Cardiac muscle cell (in vitro differentiated cells and primary cell): ENCODE results near the gene CADPS2. TPM values are rescaled to one million over a fixed set of nuclear protein-coding genes. Genes with fewer than 3 reads are reported as not detected.

ENCODE experiments used
- DNase-seq, 2 donors: peaks; one replicate each; pipeline versions ENCODE4 v3.0.0 to v3.0.0-alpha.2; 2010 to 2017; ENCODE audit warnings: low read depth in 1 of 2, low spot score in 1 of 2
- H3K27ac ChIP-seq: fragments of 200-600 bp; sonication (generic); 2 replicates; pipeline ENCODE4 v1.5.1; 2016
- H3K27me3 ChIP-seq: fragments of 200-600 bp; sonication (generic); 2 replicates; pipeline ENCODE4 v1.6.0; 2016; ENCODE audit warnings: control low read depth
- H3K36me3 ChIP-seq: fragments of 200-600 bp; sonication (generic); 2 replicates; pipeline ENCODE4 v1.5.1; 2016; ENCODE audit warnings: control low read depth
- H3K4me1 ChIP-seq: fragments of 200-600 bp; sonication (generic); 2 replicates; pipeline ENCODE4 v1.8.1; 2017; ENCODE audit warnings: low read depth, mild to moderate bottlenecking, mixed run types
- H3K4me3 ChIP-seq: fragments of 200-600 bp; sonication (generic); 2 replicates; pipeline ENCODE4 v1.5.1; 2016; ENCODE audit warnings: mild to moderate bottlenecking
- H3K9me3 ChIP-seq: fragments of 200-600 bp; sonication (generic); 2 replicates; pipeline ENCODE4 v1.5.1; 2017; ENCODE audit warnings: low read depth, mild to moderate bottlenecking, control low read depth
- polyA plus RNA-seq: library from polyadenylated mRNA; unstranded; fragments of >200 nt; fragmentation: Nextera tagmentation; extraction: Ambion mirVana; gene quantifications from 2 replicates; pipeline ENCODE4 v1.2.1, GENCODE V29; 2016
- total RNA-seq: library from RNA; depleted of rRNA; stranded (reverse); fragments of >200 nt; gene quantifications from 2 replicates; pipeline ENCODE4 v1.2.3, GENCODE V29; 2016
- TF ChIP-seq, protein P1 (sequence below): IDR thresholded peaks from 2 replicates; pipeline ENCODE4 v1.5.1; 2012; ENCODE audit warnings: low read depth, mild to moderate bottlenecking, low read length

CADPS2 gene
- total and polyA plus RNA-seq, 2 experiments from 2014 or later = 15.0 to 17.2 TPM

DNA sequence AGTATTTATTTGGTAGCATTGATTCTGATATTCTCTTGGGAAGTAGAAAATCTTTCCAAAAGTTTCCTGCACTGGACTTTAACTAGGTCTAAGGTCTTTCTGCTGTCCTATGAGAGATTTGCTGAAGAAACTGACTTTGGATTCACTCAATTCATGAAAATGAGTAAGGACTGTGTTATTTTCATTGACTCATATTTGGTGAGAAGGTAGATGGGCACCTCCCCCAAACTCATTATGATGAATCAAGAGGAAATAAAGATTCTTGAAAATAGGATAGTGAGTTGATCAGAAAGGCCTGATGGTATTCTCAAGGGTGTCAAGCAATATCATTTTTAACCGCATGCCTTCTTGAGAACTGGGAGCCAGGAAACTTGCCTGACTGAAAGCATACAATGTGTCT lies 297.6 kb downstream of the CADPS2 start:
- TF ChIP-seq, protein P1, sequence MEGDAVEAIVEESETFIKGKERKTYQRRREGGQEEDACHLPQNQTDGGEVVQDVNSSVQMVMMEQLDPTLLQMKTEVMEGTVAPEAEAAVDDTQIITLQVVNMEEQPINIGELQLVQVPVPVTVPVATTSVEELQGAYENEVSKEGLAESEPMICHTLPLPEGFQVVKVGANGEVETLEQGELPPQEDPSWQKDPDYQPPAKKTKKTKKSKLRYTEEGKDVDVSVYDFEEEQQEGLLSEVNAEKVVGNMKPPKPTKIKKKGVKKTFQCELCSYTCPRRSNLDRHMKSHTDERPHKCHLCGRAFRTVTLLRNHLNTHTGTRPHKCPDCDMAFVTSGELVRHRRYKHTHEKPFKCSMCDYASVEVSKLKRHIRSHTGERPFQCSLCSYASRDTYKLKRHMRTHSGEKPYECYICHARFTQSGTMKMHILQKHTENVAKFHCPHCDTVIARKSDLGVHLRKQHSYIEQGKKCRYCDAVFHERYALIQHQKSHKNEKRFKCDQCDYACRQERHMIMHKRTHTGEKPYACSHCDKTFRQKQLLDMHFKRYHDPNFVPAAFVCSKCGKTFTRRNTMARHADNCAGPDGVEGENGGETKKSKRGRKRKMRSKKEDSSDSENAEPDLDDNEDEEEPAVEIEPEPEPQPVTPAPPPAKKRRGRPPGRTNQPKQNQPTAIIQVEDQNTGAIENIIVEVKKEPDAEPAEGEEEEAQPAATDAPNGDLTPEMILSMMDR = no peak
- DNase-seq = no peak

DNA sequence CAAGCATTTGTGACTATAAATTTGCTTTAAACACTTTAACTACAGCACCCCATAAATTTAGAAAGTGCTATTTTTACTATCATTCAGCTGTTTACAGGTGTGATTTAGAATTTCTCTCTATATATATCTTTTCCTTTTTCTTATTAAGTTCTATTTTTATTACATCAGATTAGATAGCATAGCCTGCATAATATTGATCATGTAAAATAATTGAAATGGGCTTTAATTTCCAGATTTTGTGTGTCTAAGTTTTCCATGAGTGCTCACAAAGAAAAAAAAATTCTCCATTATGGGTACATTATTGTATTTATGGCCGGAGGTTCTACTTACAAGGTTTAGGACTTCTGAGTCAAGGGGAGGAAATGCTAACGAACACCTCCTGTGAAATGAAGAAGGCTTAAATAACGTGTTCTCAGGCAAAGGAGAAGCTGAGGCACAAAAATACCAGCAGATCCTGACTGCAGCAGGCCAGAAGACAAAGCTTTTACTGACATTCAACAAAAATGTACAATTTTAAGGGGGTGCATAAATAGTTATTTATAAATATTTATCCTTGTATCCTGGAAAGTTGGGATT lies 301.5 kb downstream of the CADPS2 start:
- Histone ChIP-seq H3K36me3 (no peaks in the 10 kb centered on the region), H3K27ac (no peak overlapping the region), H3K27me3 (no peaks in the 10 kb centered on the region), H3K4me1 (peaks cover 5% of the 10 kb centered on the region), H3K4me3 (no peak overlapping the region), H3K9me3 (no peaks in the 10 kb centered on the region)
- DNase-seq = no peak
- TF ChIP-seq, protein P1 = no peak

More for the DNA sequence above, 297.6 kb downstream of the CADPS2 start:
- Histone ChIP-seq H3K27me3 (no peaks in the 10 kb centered on the region), H3K9me3 (no peaks in the 10 kb centered on the region), H3K4me3 (no peak overlapping the region), H3K27ac (no peak overlapping the region), H3K4me1 (peaks cover 5% of the 10 kb centered on the region), H3K36me3 (no peaks in the 10 kb centered on the region)

DNA sequence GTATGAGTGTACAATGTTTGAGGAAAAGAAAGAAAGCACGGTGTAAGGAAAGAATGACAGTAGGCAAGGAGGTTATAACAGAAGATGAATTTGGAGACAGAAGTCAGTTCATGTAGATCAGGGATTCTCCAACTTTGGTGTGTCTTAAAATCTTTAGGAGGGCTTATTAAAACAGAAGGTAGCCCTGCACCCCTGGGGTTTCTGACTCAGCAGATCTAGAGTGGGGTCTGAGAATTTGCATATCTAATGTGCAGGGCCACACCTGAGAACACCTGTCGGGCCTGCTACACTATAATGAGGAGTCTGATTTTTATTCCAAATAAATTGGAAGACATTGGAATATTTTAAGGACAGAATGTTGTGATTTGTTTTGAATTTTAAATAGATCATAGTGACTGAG lies 307.9 kb downstream of the CADPS2 start:
- Histone ChIP-seq H3K36me3 (no peaks in the 10 kb centered on the region), H3K27ac (no peak overlapping the region), H3K9me3 (no peaks in the 10 kb centered on the region), H3K27me3 (no peaks in the 10 kb centered on the region), H3K4me1 (no peaks in the 10 kb centered on the region), H3K4me3 (no peak overlapping the region)
- DNase-seq = no peak
- TF ChIP-seq, protein P1 = no peak

DNA sequence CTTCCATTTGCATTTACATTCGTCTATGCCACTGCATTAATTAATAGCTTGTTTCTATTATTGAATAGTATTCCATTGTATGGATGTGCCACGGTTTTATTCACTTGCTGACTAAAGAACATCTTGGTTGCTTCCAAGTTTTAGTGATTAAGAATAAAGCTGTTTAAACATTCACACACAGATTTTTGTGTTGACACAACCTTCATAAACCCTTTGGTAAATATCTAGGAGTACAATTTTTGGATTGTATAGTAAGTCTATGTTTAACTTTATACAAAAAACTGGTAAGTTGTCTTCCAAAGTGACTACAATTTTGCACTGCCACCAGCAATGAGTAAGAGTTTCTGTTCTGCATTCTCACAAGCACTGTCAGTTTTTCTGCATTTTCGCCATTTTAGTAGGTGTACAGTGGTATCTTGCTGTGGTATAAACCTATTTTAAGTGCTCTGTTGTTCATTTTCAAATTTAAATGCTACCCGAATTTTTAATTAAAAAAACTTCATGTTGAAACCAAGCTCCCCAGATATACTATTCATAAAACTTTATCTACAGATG lies 308.7 kb downstream of the CADPS2 start:
- Histone ChIP-seq H3K4me1 (no peaks in the 10 kb centered on the region), H3K27ac (no peak overlapping the region), H3K27me3 (no peaks in the 10 kb centered on the region), H3K36me3 (no peaks in the 10 kb centered on the region), H3K9me3 (no peaks in the 10 kb centered on the region), H3K4me3 (no peak overlapping the region)
- TF ChIP-seq, protein P1 = no peak
- DNase-seq = no peak

DNA sequence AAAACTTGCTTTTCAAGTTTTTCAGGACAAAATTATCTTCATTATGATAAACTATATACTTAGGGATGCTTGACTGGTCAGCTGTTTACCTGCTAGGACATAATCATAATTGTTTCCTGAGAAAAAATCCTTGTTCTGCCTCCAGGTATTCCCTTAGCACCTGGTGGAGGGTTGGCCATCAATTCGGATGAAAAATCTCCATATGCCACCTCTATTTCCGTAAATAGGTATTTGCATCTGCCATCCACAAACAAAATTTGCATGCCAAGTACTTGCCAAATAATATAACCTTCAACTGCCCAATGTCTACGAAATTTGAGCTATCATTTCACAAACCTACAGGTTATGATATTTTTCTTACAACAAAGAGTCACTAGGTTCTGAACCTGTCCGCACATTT lies 313.6 kb downstream of the CADPS2 start:
- H3K27ac ChIP-seq = no peak overlapping the region
- no peak for DNase-seq
- no peak overlapping the region for H3K4me3 ChIP-seq
- TF ChIP-seq, protein P1 = no peak
- no peaks in the 10 kb centered on the region for H3K9me3 ChIP-seq
- no peaks in the 10 kb centered on the region for H3K4me1 ChIP-seq
- no peaks in the 10 kb centered on the region for H3K36me3 ChIP-seq
- H3K27me3 ChIP-seq = no peaks in the 10 kb centered on the region

DNA sequence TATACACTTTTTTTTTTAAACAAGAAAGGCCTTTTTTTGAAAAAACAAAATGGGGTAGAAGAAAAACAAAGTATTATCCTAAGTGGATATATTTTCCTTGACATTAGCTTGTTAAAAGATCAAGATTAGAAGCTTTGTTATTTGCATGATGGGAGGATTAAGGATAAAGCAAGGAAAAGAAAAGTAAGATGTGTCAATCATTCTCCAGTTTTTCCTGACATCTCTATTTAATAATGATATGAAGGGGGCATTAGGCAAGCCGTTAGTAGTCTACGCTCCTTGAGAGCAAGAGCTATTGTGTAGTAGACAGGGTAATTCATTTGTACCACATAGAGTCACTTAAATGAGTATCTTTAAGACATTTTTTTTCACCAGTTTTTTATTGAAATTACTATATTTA lies 324.9 kb downstream of the CADPS2 start:
- Histone ChIP-seq H3K27ac (no peak overlapping the region), H3K27me3 (no peaks in the 10 kb centered on the region), H3K4me1 (no peaks in the 10 kb centered on the region), H3K4me3 (no peak overlapping the region), H3K36me3 (no peaks in the 10 kb centered on the region), H3K9me3 (no peaks in the 10 kb centered on the region)
- DNase-seq = no peak
- TF ChIP-seq, protein P1 = no peak
